Cardiac muscle cell (in vitro differentiated cells and primary cell): ENCODE results near the gene MFAP3L. TPM values are rescaled to one million over a fixed set of nuclear protein-coding genes. Genes with fewer than 3 reads are reported as not detected.

Experiments
- DNase-seq, 2 donors: peaks; one replicate each; pipeline versions ENCODE4 v3.0.0 to v3.0.0-alpha.2; 2010 to 2017; ENCODE audit warnings: low read depth in 1 of 2, low spot score in 1 of 2
- H3K27ac ChIP-seq: fragments of 200-600 bp; sonication (generic); 2 replicates; pipeline ENCODE4 v1.5.1; 2016
- H3K27me3 ChIP-seq: fragments of 200-600 bp; sonication (generic); 2 replicates; pipeline ENCODE4 v1.6.0; 2016; ENCODE audit warnings: control low read depth
- H3K36me3 ChIP-seq: fragments of 200-600 bp; sonication (generic); 2 replicates; pipeline ENCODE4 v1.5.1; 2016; ENCODE audit warnings: control low read depth
- H3K4me1 ChIP-seq: fragments of 200-600 bp; sonication (generic); 2 replicates; pipeline ENCODE4 v1.8.1; 2017; ENCODE audit warnings: low read depth, mild to moderate bottlenecking, mixed run types
- H3K4me3 ChIP-seq: fragments of 200-600 bp; sonication (generic); 2 replicates; pipeline ENCODE4 v1.5.1; 2016; ENCODE audit warnings: mild to moderate bottlenecking
- H3K9me3 ChIP-seq: fragments of 200-600 bp; sonication (generic); 2 replicates; pipeline ENCODE4 v1.5.1; 2017; ENCODE audit warnings: low read depth, mild to moderate bottlenecking, control low read depth
- polyA plus RNA-seq: library from polyadenylated mRNA; unstranded; fragments of >200 nt; fragmentation: Nextera tagmentation; extraction: Ambion mirVana; gene quantifications from 2 replicates; pipeline ENCODE4 v1.2.1, GENCODE V29; 2016
- total RNA-seq: library from RNA; depleted of rRNA; stranded (reverse); fragments of >200 nt; gene quantifications from 2 replicates; pipeline ENCODE4 v1.2.3, GENCODE V29; 2016
- TF ChIP-seq, protein P1 (sequence below): IDR thresholded peaks from 2 replicates; pipeline ENCODE4 v1.5.1; 2012; ENCODE audit warnings: low read depth, mild to moderate bottlenecking, low read length

MFAP3L gene
- total and polyA plus RNA-seq, 2 experiments from 2014 or later: 2.3 to 2.8 TPM

DNA sequence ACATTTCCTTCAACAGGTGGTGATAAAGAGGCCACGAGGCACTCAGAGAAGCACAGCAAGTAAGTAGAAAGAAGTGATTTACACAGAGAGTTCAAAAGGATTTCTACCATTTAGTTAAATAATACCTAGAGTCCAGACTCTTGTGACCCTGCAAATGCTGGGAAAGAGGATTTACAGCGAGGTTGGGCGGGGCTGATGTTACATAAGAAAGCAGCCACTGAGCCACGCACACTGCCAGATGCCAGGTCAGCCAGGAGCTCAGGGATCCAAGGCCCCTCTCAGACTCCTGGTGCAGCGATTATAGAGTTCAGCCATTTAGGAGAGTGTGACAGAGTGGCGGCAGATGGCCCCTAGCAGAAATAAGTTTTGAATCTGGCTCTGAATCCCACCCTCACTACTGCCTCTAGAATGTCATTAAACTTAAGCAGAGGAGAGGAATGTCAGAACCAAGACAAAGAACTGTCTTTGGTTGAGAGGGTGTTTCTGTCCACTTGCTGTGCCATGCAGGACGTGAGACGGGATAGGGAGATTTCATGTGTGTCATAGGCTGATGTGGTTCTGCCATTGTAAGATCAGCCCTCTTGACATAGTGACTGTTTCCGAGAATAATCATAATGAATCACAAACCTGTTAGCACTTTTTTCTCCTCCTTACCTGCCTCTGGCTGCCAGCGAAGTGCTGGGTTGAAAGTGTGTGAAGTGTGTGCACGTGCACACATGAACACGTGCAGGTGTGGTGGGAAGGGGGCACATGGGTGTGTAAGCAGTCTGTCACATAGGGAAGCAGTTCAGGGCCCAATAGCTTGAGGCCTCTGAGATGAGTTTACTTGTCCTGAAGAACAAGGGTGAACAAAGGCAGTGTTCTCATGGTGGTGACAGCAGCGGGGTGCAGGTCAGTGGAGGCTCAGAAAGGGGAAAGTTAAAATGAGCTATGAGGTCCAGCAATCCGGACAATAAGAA lies 50.1 kb downstream of the MFAP3L start:
- TF ChIP-seq, protein P1, sequence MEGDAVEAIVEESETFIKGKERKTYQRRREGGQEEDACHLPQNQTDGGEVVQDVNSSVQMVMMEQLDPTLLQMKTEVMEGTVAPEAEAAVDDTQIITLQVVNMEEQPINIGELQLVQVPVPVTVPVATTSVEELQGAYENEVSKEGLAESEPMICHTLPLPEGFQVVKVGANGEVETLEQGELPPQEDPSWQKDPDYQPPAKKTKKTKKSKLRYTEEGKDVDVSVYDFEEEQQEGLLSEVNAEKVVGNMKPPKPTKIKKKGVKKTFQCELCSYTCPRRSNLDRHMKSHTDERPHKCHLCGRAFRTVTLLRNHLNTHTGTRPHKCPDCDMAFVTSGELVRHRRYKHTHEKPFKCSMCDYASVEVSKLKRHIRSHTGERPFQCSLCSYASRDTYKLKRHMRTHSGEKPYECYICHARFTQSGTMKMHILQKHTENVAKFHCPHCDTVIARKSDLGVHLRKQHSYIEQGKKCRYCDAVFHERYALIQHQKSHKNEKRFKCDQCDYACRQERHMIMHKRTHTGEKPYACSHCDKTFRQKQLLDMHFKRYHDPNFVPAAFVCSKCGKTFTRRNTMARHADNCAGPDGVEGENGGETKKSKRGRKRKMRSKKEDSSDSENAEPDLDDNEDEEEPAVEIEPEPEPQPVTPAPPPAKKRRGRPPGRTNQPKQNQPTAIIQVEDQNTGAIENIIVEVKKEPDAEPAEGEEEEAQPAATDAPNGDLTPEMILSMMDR: no peak
- no peak for DNase-seq
- no peak overlapping the region for H3K27ac ChIP-seq

GRCh38 chr4:169975131-169975837 lies 50.9 kb downstream of the MFAP3L start:
- Histone ChIP-seq H3K9me3 (no peaks in the 10 kb centered on the region), H3K27ac (no peak overlapping the region), H3K27me3 (no peaks in the 10 kb centered on the region), H3K4me3 (no peak overlapping the region), H3K4me1 (no peaks in the 10 kb centered on the region), H3K36me3 (no peaks in the 10 kb centered on the region)
- TF ChIP-seq, protein P1: no peak
- DNase-seq: no peak

More for the DNA sequence above, 50.1 kb downstream of the MFAP3L start:
- H3K36me3 ChIP-seq: no peaks in the 10 kb centered on the region
- H3K9me3 ChIP-seq: no peaks in the 10 kb centered on the region
- no peak overlapping the region for H3K4me3 ChIP-seq
- no peaks in the 10 kb centered on the region for H3K27me3 ChIP-seq
- no peaks in the 10 kb centered on the region for H3K4me1 ChIP-seq

GRCh38 chr4:169971456-169972015 lies 54.7 kb downstream of the MFAP3L start:
- Histone ChIP-seq H3K27me3 (no peaks in the 10 kb centered on the region), H3K4me1 (no peaks in the 10 kb centered on the region), H3K36me3 (no peaks in the 10 kb centered on the region), H3K4me3 (no peak overlapping the region), H3K27ac (no peak overlapping the region), H3K9me3 (no peaks in the 10 kb centered on the region)
- no peak for DNase-seq
- TF ChIP-seq, protein P1: no peak

DNA sequence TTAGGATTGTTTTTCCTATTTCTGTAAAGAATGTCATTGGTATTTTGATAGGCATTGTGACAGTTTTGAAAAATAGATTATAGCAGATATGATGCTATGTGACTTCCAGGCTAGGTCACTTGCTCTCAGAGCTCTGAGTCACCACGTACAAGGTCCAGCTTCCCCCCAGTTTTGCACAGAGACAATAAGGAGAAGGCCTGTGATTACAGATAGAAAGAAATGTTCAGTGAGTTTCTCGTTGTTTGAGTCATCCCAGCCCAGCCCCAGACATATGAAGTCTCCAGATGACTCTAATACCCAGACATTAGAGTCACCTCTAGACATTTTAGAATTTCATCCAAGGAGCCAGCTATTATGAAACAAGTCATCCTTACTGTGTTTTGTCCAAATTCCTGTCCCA lies 57.2 kb downstream of the MFAP3L start:
- Histone ChIP-seq H3K4me1 (no peaks in the 10 kb centered on the region), H3K4me3 (no peak overlapping the region), H3K27me3 (no peaks in the 10 kb centered on the region), H3K27ac (no peak overlapping the region), H3K36me3 (no peaks in the 10 kb centered on the region), H3K9me3 (no peaks in the 10 kb centered on the region)
- no peak for DNase-seq
- TF ChIP-seq, protein P1: no peak

DNA sequence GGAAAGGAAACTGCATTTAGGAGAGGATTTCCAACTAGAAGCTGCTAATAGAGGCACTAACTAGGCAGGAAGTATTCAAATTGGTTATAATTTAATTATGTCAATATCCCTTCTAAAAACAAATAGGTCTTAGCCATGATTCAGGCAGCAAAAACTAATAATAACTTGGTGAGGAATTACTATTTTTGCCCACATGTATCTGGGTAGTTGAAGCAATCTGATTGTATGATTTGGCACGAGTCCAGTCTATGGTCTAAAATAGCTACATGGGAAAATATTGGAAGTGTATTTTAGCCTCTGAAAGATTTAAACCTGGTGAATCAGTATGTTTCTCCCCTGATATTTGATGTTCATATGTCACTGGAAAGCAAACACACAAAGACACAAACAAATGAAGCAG lies 62.2 kb downstream of the MFAP3L start:
- H3K27me3 ChIP-seq: no peaks in the 10 kb centered on the region
- no peak overlapping the region for H3K27ac ChIP-seq
- H3K9me3 ChIP-seq: no peaks in the 10 kb centered on the region
- no peaks in the 10 kb centered on the region for H3K36me3 ChIP-seq
- TF ChIP-seq, protein P1: no peak
- H3K4me3 ChIP-seq: no peak overlapping the region
- H3K4me1 ChIP-seq: no peaks in the 10 kb centered on the region
- DNase-seq: no peak
